Mammary epithelial cell (primary cell): ENCODE measurements around the gene SV2A.

Source experiments
- EZH2 ChIP-seq: IDR thresholded peaks from 2 replicates; pipeline ENCODE4 v1.6.1; 2012; ENCODE audit warnings: low read length, inconsistent platforms, borderline replicate concordance
- TF ChIP-seq, protein P1 (sequence below), 2 donors: IDR thresholded peaks in 1 of 2; conservative IDR thresholded peaks in 1 of 2; 2 replicates each; pipeline ENCODE4 v1.5.1; 2011 to 2012; ENCODE audit warnings: inconsistent platforms in 2 of 2, low read length in 2 of 2, mild to moderate bottlenecking in 2 of 2, control low read depth in 1 of 2, low read depth in 1 of 2; ENCODE audit not compliant: insufficient read depth in 1 of 2; ENCODE audit errors: extremely low read depth in 1 of 2

DNA sequence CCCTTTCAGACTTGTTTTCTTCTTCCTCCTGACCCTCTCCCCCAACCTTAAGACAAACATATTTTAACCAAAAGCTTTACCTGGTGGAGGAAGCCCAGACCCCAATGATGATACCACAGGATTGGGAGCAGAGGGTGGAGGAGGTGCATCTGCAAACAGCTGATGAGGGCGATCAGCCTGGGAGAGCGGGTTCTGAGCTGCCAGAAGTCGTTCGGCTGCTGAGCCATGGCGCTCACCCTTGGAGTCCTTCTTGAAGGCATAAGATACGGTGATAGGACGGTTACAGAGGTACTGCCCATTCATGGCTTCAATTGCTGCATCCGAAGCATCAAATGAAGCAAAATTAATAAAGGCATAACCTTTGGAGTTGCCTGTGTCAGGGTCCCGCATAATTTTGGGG, 8.7 kb upstream of the SV2A start:
- TF ChIP-seq, protein P1, sequence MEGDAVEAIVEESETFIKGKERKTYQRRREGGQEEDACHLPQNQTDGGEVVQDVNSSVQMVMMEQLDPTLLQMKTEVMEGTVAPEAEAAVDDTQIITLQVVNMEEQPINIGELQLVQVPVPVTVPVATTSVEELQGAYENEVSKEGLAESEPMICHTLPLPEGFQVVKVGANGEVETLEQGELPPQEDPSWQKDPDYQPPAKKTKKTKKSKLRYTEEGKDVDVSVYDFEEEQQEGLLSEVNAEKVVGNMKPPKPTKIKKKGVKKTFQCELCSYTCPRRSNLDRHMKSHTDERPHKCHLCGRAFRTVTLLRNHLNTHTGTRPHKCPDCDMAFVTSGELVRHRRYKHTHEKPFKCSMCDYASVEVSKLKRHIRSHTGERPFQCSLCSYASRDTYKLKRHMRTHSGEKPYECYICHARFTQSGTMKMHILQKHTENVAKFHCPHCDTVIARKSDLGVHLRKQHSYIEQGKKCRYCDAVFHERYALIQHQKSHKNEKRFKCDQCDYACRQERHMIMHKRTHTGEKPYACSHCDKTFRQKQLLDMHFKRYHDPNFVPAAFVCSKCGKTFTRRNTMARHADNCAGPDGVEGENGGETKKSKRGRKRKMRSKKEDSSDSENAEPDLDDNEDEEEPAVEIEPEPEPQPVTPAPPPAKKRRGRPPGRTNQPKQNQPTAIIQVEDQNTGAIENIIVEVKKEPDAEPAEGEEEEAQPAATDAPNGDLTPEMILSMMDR (conservative IDR thresholded peaks at IDR 0.05 in 1 of 2, IDR thresholded peaks at IDR 0.05 in 1 of 2; ENCODE audit: extremely low read depth in 1 of 2, insufficient read depth in 1 of 2, low read depth in 1 of 2, low read length in 2 of 2), result no peak
- no peak for TF ChIP-seq EZH2
